AG09309 (cell line): ENCODE data around the gene STX5.

ENCODE experiments used
- DNase-seq: peaks from one replicate; pipeline ENCODE4 v3.0.0-alpha.2; 2010; ENCODE audit warnings: low read depth
- H3K4me3 ChIP-seq: 2 replicates; pipeline ENCODE4 v1.5.1; 2011; ENCODE audit warnings: mild to moderate bottlenecking, low read depth, low read length, moderate library complexity; ENCODE audit not compliant: control insufficient read depth
- CTCF ChIP-seq: IDR thresholded peaks from 2 replicates; pipeline ENCODE4 v1.5.1; 2011; ENCODE audit warnings: mild to moderate bottlenecking, low read depth, low read length, inconsistent platforms; ENCODE audit not compliant: insufficient read depth, control insufficient read depth; ENCODE audit errors: missing control alignments

STX5 gene, protein sequence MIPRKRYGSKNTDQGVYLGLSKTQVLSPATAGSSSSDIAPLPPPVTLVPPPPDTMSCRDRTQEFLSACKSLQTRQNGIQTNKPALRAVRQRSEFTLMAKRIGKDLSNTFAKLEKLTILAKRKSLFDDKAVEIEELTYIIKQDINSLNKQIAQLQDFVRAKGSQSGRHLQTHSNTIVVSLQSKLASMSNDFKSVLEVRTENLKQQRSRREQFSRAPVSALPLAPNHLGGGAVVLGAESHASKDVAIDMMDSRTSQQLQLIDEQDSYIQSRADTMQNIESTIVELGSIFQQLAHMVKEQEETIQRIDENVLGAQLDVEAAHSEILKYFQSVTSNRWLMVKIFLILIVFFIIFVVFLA

DNA sequence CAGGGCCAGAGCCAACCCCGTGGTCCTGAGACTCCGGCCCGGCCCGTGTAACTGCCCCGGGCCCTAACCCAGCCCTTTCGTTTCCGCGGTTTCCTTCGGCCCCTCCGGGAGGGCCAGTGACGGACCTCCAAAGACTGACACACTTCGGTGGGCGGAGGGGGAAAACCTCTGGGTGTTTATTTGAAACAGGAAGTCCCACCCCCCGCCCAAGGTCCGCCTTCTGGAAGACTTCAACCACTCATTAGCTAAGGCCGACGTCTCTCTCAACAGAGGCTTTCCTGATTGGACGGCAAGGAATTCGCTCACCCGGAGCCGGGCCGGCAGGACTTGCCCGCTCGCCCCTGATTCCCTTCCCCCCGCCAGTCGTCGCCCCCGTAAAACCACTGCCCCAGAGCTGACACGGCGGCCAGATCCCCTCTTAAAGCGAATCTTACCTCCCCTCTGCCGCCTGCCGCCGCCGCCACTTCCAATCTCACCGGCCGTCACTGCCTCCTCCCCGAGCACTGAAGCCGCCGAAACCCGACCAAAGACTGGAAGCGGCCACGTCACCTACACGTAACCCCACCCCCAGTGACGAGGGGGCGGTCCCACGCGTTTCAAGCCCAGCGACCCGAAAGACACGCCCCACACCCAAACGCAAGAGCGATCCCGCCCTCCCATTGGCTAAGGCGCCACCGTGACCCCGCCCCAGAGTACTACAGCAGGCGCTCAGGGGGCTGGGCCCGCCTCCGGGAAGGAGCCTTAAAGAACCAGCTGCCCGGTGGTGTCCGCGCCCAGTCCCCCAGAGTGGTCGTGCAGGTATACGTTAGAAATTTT is at the start of gene STX5:
STX5 (minus strand) TSS at position 532 of the 816 bp plus-strand sequence. CDS start 808 bp downstream, outside the sequence.
- peak within 1 kb of the TSS; percentile 97 for H3K4me3 ChIP-seq
- DNase-seq: peak; percentile 94
- no peak for TF ChIP-seq CTCF

DNA sequence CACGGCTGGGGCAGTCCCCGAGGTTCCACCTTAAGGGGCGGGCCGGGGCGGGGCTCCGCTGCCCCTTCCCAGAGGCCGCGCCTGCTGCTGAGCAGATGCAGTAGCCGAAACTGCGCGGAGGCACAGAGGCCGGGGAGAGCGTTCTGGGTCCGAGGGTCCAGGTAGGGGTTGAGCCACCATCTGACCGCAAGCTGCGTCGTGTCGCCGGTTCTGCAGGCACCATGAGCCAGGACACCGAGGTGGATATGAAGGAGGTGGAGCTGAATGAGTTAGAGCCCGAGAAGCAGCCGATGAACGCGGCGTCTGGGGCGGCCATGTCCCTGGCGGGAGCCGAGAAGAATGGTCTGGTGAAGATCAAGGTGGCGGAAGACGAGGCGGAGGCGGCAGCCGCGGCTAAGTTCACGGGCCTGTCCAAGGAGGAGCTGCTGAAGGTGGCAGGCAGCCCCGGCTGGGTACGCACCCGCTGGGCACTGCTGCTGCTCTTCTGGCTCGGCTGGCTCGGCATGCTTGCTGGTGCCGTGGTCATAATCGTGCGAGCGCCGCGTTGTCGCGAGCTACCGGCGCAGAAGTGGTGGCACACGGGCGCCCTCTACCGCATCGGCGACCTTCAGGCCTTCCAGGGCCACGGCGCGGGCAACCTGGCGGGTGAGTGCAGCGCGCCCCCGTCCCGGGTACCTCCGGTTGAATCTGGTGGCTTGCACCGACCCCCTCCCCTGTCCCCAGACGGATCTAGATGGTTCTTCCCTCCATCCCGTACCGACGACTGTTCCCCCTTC is 49.1 kb upstream of the STX5 start, which contains the start of gene SLC3A2:
SLC3A2 (plus strand) TSS at position 94 of the 776 bp plus-strand sequence; CDS start at position 222, 128 bp downstream.
- peak; percentile 70 for TF ChIP-seq CTCF
- peak; percentile 50 for DNase-seq
- H3K4me3 ChIP-seq: peak within 1 kb of the TSS; percentile 96

DNA sequence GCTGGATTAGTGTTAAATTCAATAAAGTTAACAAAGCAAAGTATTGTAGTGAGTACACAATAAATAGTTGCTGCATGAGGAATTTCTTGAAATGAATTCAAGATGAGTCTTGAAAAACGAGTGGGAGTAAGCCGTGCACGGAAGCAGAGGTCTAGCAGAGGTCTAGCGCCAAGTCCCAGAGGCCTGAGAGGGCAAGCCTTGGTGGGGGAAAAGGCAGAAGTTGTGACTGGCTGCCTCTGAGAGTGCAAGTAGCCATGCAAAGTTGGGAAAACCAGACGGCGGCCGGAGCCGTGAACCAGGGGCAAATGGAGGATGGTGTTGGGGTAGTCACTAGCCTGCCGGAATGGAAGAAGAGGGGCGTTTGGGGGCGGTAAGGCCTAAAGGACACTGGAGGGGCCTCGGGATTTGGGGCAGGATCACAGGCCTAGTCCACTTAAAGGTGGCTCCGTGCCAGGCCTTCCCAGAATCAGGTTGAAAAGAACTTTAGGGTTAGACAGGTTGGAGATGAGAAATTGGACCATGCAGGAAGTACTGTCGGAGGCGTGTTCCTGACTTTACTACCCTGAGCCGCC is 48.5 kb upstream of the STX5 start:
- peak overlapping the region; percentile 96 for H3K4me3 ChIP-seq
- DNase-seq: peak; percentile 46
- TF ChIP-seq CTCF: no peak

- peak overlapping the region; percentile 14 for H3K4me3 ChIP-seq
- no peak for TF ChIP-seq CTCF
- DNase-seq: no peak
These were observed 47.6 kb upstream of the STX5 start for GRCh38 chr11:62879235-62879978.

DNA sequence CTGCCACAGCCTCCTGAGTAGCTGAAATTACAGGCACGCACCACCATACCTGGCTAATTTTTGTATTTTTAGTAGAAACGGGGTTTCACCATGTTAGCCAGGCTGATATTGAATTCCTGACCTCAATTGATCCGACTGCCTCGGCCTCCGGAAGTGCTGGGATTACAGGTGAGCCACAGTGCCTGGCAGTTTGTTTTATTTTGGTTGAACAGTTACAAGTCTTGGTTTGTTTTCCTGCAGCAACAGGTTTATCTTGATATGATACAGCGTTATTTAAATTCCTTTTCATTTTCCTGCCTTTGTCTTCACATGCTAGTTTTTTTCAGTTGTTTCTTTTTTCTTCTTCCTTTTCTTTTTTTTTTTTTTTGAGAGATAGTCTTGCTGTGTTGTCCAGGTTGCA is 44.9 kb upstream of the STX5 start:
- DNase-seq: no peak
- H3K4me3 ChIP-seq: no peak overlapping the region
- TF ChIP-seq CTCF: no peak
